Stomach (tissue), 8 donors: ENCODE data around the gene TDP1. TPM values are rescaled to one million over a fixed set of nuclear protein-coding genes. Genes with fewer than 3 reads are reported as not detected.

ENCODE experiments used
- polyA plus RNA-seq, 3 donors: library from polyadenylated mRNA; stranded (reverse); fragments of 200-250 nt; gene quantifications; one replicate each; pipeline ENCODE4 v1.2.3, GENCODE V29; 2013
- total RNA-seq, 5 donors: library from RNA; depleted of rRNA; stranded (reverse); fragments of >200 nt; gene quantifications; one replicate each; pipeline versions ENCODE4 v1.1.0 to v1.2.3, GENCODE V29; 2014 to 2016
- donor health status: healthy with polysubstance abuse.
- donor health status: Bipolar disorder and iron deficiency.
- donor health status: healthy.

TDP1 gene
- total and polyA plus RNA-seq, 8 donors, result 2.6 to 127 (median 11.8) TPM

Other genes starting within 250 kb of the TDP1 start
- 10 to 100 TPM in 3 of 5 donors, 1 to 10 TPM in 2; 9.6 to 20.4 (median 10.3) TPM for gene EFCAB11, start 1.2 kb upstream of the TDP1 start, total RNA-seq
- gene EFCAB11, start 1.2 kb upstream of the TDP1 start, polyA plus RNA-seq, result 10 to 100 TPM in 1 of 3 donors, 1 to 10 TPM in 2; 4.5 to 10.5 (median 4.6) TPM
- gene KCNK13, start 106.1 kb downstream of the TDP1 start, total RNA-seq, result 1 to 10 TPM in 1 of 5 donors, under 1 TPM in 1, not detected in 3; 0.55 to 2.5 TPM
- under 1 TPM in 2 of 3 donors, not detected in 1; 0.08 to 0.19 TPM for gene KCNK13, start 106.1 kb downstream of the TDP1 start, polyA plus RNA-seq